Sigmoid colon (tissue), 4 donors: ENCODE data around the gene CCDC120.

Experiments used
- EP300 ChIP-seq, 4 donors: sonication (generic); formaldehyde crosslinking; IDR thresholded peaks; one replicate each; pipeline ENCODE4 v1.6.1; 2017; ENCODE audit warnings: antibody characterized with exemption in 4 of 4
- POLR2A ChIP-seq, 2 donors: fragments of 450-650 bp; IDR thresholded peaks; one replicate each; pipeline ENCODE4 v1.6.1; 2016; ENCODE audit warnings: antibody characterized with exemption in 2 of 2, mild to moderate bottlenecking in 2 of 2, moderate library complexity in 2 of 2
- POLR2AphosphoS5 ChIP-seq, 4 donors: sonication (generic); formaldehyde crosslinking; IDR thresholded peaks; one replicate each; pipeline ENCODE4 v1.6.1; 2017; ENCODE audit warnings: antibody characterized with exemption in 4 of 4
- TF ChIP-seq, protein P1 (sequence below), 4 experiments: fragments of 450-650 bp in 3 of 4; fragments of 200-600 bp in 1 of 4; IDR thresholded peaks; one replicate each; pipeline ENCODE4 v1.5.1; 2016 to 2019; ENCODE audit warnings: antibody characterized with exemption in 4 of 4, mild to moderate bottlenecking in 3 of 4, moderate library complexity in 2 of 4

DNA sequence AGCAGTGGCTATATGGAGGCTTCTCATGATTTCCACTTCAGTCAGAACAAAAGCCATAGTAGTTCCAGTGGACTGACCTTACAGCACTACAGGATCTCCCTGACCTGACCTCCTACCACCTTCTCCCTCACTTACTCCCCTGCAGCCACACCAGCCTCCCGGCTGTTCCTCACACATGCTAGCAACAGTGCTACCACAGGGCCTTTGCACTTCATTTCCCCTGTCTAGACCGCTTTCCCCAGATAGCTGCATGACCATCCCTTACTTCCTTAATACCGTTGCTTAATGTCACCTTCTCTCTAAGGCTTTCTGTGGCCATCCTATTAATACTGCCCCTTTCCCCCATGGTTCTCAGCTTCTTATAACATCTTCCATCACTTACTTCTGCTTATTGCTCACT lies 51.6 kb downstream of the CCDC120 start:
- TF ChIP-seq POLR2AphosphoS5 (IDR thresholded peaks at IDR 0.05) (no peak), POLR2A (IDR thresholded peaks at IDR 0.05) (no peak), EP300 (IDR thresholded peaks at IDR 0.05) (no peak)
- TF ChIP-seq, protein P1, sequence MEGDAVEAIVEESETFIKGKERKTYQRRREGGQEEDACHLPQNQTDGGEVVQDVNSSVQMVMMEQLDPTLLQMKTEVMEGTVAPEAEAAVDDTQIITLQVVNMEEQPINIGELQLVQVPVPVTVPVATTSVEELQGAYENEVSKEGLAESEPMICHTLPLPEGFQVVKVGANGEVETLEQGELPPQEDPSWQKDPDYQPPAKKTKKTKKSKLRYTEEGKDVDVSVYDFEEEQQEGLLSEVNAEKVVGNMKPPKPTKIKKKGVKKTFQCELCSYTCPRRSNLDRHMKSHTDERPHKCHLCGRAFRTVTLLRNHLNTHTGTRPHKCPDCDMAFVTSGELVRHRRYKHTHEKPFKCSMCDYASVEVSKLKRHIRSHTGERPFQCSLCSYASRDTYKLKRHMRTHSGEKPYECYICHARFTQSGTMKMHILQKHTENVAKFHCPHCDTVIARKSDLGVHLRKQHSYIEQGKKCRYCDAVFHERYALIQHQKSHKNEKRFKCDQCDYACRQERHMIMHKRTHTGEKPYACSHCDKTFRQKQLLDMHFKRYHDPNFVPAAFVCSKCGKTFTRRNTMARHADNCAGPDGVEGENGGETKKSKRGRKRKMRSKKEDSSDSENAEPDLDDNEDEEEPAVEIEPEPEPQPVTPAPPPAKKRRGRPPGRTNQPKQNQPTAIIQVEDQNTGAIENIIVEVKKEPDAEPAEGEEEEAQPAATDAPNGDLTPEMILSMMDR (IDR thresholded peaks at IDR 0.05): no peak
